Sigmoid colon (tissue), 3 donors: ENCODE results near the gene CHMP1B.

Experiments
- CTCF ChIP-seq, 4 experiments: fragments of 450-650 bp in 3 of 4; fragments of 200-600 bp in 1 of 4; IDR thresholded peaks; one replicate each; pipeline ENCODE4 v1.5.1; 2016 to 2019; ENCODE audit warnings: antibody characterized with exemption in 4 of 4, mild to moderate bottlenecking in 3 of 4, moderate library complexity in 2 of 4
- POLR2A ChIP-seq, 2 donors: fragments of 450-650 bp; IDR thresholded peaks; one replicate each; pipeline ENCODE4 v1.6.1; 2016; ENCODE audit warnings: antibody characterized with exemption in 2 of 2, mild to moderate bottlenecking in 2 of 2, moderate library complexity in 2 of 2

- TF ChIP-seq CTCF (IDR thresholded peaks at IDR 0.05) (no peak), POLR2A (IDR thresholded peaks at IDR 0.05) (no peak)
Measured at GRCh38 chr18:11808001-11808855, 43.0 kb upstream of the CHMP1B start.
